Neural crest cell (in vitro differentiated cells): ENCODE measurements around the gene RPL28. TPM values are rescaled to one million over a fixed set of nuclear protein-coding genes. Genes with fewer than 3 reads are reported as not detected.

Experiments
- DNase-seq: peaks from one replicate; pipeline ENCODE4 v3.0.0; 2021; ENCODE audit warnings: low read depth, mixed read lengths, low spot score
- H3K27ac Mint-ChIP-seq: one replicate; pipeline ENCODE4 v1.8.0; 2021; ENCODE audit warnings: mild to moderate bottlenecking, mixed read lengths; ENCODE audit not compliant: unreplicated experiment
- H3K27me3 Mint-ChIP-seq: 2 replicates; pipeline ENCODE4 v1.8.0; 2021; ENCODE audit warnings: low read depth, mild to moderate bottlenecking, mixed read lengths
- H3K36me3 Mint-ChIP-seq: 2 replicates; pipeline ENCODE4 v1.8.0; 2021; ENCODE audit warnings: low read depth, mild to moderate bottlenecking, mixed read lengths
- H3K4me1 Mint-ChIP-seq: 2 replicates; pipeline ENCODE4 v1.8.0; 2021; ENCODE audit warnings: mixed read lengths
- H3K4me3 Mint-ChIP-seq: one replicate; pipeline ENCODE4 v1.8.0; 2021; ENCODE audit warnings: mild to moderate bottlenecking, mixed read lengths
- H3K9me3 Mint-ChIP-seq: 2 replicates; pipeline ENCODE4 v1.8.0; 2021; ENCODE audit warnings: mixed read lengths
- CTCF ChIP-seq: fragments of 200-600 bp; sonication (generic); conservative IDR thresholded peaks from 2 replicates; pipeline ENCODE4 v1.5.0; 2021; ENCODE audit warnings: antibody characterized with exemption, mild to moderate bottlenecking
- total RNA-seq: library from RNA; stranded (reverse); gene quantifications from 2 replicates; pipeline ENCODE4 v1.2.1, GENCODE V29; 2021

RPL28 gene
- total RNA-seq, 1 donor from 2014 or later = 1,888 TPM

DNA sequence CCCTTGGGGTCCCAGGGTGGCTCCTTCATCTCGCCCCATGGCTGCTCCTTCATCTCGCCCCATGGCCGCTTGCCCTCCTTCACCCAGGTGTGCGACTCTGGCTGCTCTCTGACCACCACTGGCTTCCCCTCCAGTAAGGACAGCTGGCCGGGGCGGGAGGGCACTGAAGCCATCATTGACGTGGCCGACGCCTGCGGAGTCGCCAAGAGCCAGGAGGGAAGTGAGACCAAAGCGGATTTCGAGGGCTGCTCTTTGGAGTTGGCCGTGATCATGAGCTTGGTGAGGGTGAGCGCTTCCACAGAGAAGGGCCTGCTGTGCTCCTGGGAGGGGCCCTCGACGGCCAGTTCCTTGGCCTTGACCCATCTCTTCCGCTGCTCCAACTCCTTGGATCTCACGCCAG is 27.2 kb upstream of the RPL28 start:
- H3K27ac Mint-ChIP-seq = no peak overlapping the region
- H3K27me3 Mint-ChIP-seq = peaks cover 44% of the 10 kb centered on the region
- no peaks in the 10 kb centered on the region for H3K36me3 Mint-ChIP-seq
- no peak for TF ChIP-seq CTCF
- H3K4me1 Mint-ChIP-seq = no peaks in the 10 kb centered on the region
- H3K4me3 Mint-ChIP-seq = no peak overlapping the region
- no peak for DNase-seq
- no peaks in the 10 kb centered on the region for H3K9me3 Mint-ChIP-seq

GRCh38 chr19:55358943-55359908 is 26.5 kb upstream of the RPL28 start:
- Mint-ChIP-seq H3K27ac (no peak overlapping the region), H3K4me1 (peaks cover 5% of the 10 kb centered on the region), H3K9me3 (no peaks in the 10 kb centered on the region), H3K27me3 (peaks cover 37% of the 10 kb centered on the region), H3K36me3 (no peaks in the 10 kb centered on the region), H3K4me3 (no peak overlapping the region)
- no peak for DNase-seq
- no peak for TF ChIP-seq CTCF

DNA sequence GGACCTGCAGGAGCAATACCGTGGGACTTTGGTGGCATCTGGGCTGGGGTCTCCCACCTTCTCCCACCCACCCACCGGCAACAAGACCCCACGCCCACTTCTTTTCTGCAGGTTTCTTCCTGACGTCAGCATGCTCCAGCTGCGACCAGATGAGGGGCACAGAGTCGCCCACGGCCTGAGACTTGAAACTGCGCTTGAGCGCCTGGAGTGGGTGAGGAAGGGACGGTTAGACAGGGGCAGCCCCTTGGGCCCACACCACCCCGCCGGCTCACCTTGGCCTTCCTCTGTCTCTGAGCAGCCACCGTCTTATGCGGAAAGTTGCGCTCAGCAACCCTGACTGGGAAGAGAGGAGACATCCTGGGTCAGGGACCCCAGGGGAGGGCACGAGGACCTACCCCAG is 24.8 kb upstream of the RPL28 start:
- Mint-ChIP-seq H3K27me3 (peaks cover 31% of the 10 kb centered on the region), H3K4me1 (peaks cover 5% of the 10 kb centered on the region), H3K36me3 (no peaks in the 10 kb centered on the region), H3K4me3 (no peak overlapping the region), H3K27ac (no peak overlapping the region), H3K9me3 (no peaks in the 10 kb centered on the region)
- no peak for TF ChIP-seq CTCF
- no peak for DNase-seq

DNA sequence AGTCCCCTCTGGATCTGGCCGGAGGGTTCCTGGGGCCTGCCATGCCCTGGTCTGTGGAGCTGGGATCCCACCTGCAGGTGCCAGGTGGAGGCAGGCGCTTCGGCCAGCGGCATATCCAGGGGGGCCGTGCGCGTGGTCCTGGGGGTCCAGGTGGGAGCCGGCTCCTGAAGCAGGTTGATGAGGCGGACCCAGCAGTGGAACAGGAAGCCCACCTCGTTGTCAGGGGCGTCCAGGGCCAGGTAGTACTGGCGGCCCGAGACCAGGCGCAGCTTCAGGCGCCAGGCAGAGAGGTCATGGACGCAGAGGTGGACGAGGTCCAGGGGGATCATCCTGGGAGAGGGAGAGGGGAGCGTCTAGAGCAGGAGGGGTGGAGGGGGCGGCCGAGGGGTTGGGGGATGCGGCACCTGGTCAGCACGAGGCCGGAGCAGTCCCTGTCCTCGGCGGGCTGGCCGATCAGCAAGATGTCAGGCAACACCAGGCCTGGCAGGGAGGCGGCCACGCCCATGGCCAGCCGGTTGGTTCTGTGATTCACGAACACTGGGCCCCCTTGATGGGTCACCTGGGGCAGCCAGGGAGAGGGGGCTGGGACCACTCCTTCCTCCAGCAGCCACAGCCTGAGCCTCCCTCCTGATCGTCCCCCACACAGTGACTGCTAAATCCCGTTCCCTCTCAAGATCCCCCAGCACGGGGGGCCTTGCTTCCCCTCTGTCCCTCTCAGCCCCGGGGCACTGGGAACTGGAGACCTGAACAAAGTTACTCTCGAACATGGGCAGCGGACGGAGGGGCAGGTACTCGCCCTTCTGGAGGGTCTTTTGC is 23.4 kb upstream of the RPL28 start:
- DNase-seq = no peak

More for the DNA sequence above, 23.4 kb upstream of the RPL28 start:
- no peak overlapping the region for H3K27ac Mint-ChIP-seq
- H3K9me3 Mint-ChIP-seq = no peaks in the 10 kb centered on the region
- peaks cover 5% of the 10 kb centered on the region for H3K4me1 Mint-ChIP-seq
- no peak overlapping the region for H3K4me3 Mint-ChIP-seq
- no peak for TF ChIP-seq CTCF
- no peaks in the 10 kb centered on the region for H3K36me3 Mint-ChIP-seq
- H3K27me3 Mint-ChIP-seq = peaks cover 21% of the 10 kb centered on the region
